Stomach (tissue), 4 donors: ENCODE measurements around the gene RPH3AL.

Experiments used
- CTCF ChIP-seq, 7 experiments: fragments of 450-650 bp in 4 of 7; fragments of 200-600 bp in 3 of 7; sonication (generic) in 3 of 7; IDR thresholded peaks; one replicate each; pipeline ENCODE4 v1.5.1; 2016 to 2019; ENCODE audit warnings: antibody characterized with exemption in 7 of 7, control low read depth in 2 of 7, mild to moderate bottlenecking in 1 of 7
- POLR2A ChIP-seq, 4 donors: fragments of 450-650 bp; IDR thresholded peaks; one replicate each; pipeline ENCODE4 v1.6.1; 2016; ENCODE audit warnings: antibody characterized with exemption in 4 of 4, control low read depth in 2 of 4, mild to moderate bottlenecking in 1 of 4, moderate library complexity in 1 of 4

- TF ChIP-seq CTCF (IDR thresholded peaks at IDR 0.05) (no peak), POLR2A (IDR thresholded peaks at IDR 0.05) (no peak)
Measured at GRCh38 chr17:332558-333322, 19.9 kb downstream of the RPH3AL start.
